HG02970 (cell line): ENCODE results near the gene CIB2.
A peak's percentile ranks its signal among the peaks of the same experiment; 100 is the strongest.
"Not testable (repeated sequence)": the region's sequence is repeated elsewhere in the genome, so short reads cannot be mapped to it uniquely, and the experiment has no call there.

Experiments
- ATAC-seq: cut with Tn5 transposase; IDR thresholded peaks from one replicate; pipeline ENCODE4 v1.9.1; 2021; ENCODE audit warnings: mild to moderate bottlenecking, moderate library complexity, moderate number of reproducible peaks; ENCODE audit not compliant: unreplicated experiment, low FRiP score

Gene CIB2

DNA sequence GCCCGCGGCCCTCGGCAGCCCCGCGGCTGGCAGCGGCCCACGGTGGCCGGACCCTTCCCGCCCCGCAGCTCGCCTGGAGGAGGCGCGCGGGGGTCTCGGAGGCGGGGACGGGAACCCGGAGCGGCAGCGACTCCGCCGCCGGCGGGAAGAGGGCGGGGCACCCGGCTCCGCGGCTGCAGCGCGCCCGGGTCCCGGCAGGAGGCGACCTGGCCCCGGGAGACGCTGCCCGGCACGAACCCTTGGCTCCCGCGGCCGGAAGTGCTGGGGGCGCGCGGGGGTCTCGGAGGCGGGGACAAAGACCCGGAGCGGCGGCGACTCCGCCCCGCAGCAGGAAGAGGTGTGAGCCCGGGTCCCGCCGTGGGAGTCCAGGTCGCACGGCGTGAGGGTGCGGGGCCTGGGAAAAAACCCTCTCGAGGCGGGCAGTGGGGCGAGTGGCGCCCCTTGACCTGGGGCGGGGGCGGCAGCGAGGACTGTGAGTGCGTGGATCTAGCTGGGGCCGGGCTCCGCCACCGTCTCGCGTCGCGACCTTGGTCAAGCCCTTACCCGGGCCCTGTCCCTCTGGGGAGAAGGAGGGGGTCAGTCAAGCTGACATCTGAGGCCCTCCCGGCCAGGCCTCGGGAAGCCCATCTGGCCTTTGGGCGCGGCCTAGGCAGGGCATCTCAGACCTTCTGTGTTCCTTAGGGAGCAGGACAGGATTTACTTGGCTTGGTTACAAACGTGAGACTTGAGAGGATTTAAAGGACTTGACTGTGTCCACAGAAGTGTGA, at the start of gene CIB2:
CIB2 (minus strand) TSS at position 151 of the 767 bp plus-strand sequence. CDS start 230 bp downstream, outside the sequence.
- ATAC-seq = peak; percentile 77

DNA sequence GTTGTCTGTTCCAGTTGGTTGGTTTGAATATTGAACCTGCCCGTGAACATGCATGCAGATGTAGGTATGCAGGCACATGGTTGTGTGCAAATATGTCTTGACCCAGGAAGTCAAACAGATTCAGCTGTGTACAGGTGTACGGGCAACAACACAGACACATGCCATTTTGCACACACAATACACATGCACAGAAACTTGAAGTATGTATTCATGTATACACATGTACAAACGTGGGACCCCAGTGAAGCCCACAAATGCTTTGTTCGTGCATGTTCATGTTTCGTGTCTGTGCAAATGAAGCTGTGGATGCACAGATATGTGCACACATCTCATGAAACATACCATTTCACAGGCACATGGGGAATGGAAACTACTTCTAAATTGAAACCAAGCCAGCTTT, 48.7 kb upstream of the CIB2 start:
- ATAC-seq = no peak

DNA sequence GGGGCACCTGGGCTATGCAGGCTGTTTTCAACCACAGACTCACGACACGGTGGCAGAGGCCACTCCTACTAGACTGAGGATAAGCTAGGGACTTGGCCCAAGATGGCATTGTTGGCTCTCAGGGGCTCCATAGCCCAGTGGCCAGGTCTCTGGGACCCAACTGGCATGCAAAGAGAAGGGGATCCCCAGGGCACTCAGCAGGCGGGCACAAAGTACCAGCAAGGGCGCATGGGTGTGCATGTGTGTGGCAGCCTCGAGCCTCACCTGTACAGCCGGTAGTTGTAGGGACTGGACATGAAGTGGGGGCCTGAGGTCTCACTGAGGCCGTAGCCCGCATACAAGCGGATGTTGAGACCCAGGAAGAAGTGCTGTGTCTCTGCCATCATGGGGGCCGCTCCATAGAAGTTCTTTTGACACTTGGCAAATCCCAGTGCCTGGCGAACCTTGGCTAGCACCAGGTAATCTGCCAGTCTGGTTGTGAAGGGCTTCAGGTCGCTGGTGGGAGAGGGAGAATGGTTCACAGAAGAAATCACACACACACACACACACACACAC, 48.1 kb upstream of the CIB2 start:
- no peak for ATAC-seq

DNA sequence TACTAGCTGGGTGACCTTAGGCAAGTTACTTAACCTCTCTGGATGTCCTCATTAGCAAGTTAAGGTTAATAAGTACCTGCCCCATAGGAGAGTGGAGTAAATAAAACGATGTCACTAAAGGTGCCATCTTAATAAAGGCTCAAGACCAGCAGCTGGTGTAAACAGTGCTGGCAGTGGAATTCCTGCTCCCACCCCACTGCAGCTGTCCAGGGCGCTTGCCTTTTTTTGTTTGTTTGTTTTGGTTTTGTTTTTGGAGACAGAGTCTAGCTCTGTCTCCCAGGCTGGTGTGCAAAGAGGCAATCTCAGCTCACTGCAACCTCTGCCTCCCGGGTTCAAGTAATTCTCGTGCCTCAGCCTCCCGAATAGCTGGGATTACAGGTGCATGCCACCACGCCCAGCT, 46.8 kb upstream of the CIB2 start:
- no peak for ATAC-seq

DNA sequence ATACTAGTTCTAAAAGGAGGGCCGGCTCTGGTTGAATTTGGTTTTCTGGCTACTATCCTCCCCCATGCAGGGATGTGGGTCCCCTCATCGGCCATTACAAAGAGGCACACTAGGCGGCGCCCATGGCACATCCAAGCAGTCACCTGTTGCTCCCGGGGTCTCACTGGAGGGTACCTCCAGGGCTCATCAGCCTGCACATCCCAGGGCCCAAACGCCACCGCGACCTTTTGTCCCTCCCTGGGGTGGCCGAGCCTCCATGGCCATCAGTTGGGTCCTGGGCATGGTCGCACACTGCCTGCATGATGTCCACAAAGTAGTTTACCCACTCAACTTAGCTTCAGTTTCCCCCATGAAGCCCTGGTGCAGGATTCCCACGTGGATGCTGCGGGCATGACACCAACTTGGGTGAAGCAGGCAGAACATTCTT, 46.2 kb upstream of the CIB2 start:
- no peak for ATAC-seq

DNA sequence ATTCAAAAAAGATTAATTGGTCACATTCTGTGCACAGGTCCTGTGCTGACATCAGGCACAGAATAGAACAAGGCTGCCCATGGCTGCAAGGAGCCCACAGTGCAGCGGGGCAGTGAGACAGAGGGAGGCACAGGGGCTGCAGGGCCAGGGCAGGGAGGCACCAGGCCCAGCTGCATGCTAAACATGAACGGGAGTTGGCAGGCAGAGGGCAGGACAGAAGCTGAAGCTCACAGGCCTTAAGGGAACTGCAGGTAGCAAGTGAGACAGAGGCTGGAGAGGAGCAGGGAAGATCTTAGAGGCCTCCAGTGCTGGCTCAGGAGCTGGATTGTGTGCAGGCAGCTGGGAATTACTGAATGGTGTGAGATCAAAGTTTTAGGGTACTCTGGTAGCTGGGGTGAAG, 44.1 kb upstream of the CIB2 start:
- no peak for ATAC-seq

DNA sequence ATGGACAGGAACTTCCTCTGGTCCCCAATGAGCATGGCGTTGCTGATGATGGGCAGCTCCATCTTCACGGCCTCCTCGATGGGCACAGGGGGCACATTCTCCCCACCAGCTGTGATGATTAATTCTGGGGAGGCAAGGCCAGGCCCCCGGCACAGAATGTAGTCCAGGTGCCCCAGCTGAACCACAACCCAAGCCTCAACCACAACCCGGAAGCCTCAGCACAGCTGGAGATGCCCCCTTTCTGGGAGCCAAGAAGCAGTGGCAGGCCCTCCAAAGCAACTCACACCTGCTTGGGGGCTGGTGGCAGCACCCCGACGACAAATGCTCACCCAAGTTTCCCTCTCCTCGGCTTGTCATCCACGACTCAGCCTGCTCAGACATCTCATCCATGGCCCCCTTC, 43.2 kb upstream of the CIB2 start:
- no peak for ATAC-seq

DNA sequence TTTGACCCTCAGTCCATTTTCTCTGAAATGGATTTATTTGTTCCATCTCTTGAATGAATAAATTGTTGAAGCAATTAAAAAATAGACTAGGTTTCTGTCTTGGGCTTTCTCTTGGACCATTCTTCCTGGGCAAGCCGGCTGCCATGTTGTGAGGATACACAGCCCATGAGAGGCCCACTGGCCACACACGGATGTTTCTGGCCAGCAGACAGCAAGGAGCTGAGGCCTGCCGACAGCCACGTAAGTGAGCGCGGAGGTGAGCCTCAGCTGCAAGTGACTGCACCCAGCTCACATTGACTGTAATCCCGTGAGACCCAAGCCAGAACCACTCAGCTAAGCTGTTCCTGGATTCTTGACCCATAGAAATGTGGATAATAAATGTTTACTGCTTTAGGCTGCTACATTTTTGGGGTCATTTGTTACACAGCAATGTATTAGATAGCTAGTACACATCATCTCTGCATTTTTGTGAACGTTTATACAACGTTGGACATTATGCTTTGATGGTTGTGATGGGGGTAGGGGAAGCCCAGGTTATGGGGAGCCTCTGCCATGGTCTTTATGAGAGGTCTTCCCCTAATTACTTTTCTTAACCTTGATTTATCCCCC, 40.7 kb upstream of the CIB2 start:
- no peak for ATAC-seq

DNA sequence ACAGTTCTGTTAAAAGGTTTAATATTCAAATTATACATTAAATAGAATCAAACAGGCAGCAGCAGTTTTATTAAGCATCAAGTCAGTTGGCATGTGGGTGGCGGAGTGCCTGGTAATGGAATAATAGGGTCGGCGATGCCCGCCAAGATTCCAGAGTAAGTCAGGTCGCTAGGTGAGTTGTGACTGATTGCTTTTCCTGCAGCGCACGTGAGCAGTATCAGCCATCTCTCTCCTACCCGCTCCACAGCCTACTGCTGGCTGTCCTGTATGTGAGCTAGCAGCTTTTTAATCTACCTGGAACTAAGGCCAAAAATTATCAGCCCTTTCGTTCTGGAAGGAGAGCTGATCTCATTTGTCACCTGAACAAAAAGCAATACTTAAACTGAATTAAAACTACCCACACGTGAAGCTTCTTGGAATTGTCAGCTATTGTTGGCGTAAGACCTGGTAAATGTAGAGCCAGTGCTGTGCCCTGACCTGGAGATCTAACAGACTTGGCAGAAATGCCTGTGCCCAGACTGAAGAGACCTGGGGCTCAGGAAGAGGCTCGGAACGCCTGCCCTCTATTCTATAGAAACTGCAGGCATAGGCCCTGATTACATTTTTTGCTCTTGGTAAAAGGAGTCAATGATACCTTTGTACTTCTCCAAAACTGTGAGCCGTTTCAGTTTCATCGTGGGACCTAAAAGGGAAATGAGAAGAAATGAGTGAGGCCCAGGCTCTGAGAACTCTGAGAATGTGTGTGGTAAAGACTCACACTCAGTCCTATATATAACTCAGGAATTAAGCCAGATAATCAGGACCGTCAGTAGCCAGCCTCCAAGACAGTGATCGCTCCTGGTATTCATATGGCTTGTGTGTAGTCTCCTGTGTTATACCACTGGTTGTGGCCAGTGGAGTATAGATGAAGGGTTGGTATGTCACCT, 39.9 kb upstream of the CIB2 start:
- no peak for ATAC-seq

DNA sequence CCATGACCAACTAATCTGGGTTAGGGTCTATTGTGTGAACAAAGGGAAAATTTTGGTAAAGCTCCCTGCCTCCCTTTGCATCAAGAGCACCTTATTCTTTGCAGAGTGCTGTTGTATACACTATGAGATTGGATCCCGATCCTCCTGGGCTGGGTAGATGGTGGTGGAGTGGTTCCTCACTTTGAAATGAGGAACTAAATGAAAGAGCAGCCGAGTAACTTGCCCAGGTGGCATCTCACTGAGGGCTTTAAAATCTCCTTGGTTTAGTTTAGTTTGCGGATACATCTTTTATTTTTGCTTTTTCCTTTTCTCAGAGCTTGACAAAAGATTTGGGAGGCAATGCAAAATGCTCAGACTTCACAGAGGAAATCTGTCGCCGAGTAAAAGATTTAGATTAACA, 37.4 kb upstream of the CIB2 start:
- ATAC-seq = no peak

DNA sequence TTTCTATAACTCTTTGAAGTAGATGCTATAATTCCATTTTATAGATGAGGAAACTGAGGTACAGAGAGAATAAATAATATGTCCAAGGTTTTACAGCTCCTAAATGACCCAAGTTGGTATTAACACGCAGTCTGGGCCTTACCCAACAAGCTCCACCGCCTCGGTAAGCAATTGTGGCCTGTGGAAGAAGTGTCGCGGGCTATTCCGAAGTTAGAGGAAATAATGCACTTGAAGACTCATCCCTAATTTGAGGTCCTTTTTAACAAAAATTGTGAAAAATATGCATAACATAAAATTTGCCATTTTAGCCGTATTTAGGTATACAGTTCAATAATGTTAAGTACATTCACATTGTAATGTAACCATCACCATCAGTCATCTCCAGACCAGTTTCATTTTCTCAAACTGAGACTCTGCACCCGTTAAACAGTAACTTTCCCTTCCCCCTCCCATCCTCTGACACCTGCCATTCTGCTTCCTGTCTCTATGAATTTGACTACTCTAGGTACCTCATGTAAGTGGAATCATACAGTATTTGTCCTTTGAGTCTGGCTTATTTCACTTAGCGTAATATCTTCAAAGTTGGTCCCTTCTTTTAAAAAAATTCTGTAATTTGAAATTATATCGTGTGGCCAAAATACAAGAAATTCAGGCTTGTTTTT, 36.1 kb upstream of the CIB2 start:
- peak; percentile 57 for ATAC-seq

DNA sequence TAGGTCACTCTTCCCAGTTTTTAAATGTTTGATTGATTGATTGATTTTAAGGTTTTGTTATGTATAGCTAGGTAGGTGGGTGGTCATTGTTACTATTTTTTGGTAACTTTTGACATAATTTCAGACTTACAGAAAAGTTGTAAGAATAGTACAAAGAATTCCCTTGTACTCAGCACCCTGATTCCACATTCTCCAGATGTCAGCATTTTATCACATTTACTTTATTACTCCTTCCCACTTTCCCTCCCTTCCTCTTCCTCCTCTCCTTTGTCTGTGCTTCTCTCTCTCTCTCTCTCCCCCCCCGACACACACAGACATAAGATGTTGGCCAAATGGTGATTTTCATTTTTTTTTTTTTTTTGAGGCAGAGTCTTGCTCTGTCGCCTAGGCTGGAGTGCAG, 32.8 kb upstream of the CIB2 start:
- no peak for ATAC-seq

DNA sequence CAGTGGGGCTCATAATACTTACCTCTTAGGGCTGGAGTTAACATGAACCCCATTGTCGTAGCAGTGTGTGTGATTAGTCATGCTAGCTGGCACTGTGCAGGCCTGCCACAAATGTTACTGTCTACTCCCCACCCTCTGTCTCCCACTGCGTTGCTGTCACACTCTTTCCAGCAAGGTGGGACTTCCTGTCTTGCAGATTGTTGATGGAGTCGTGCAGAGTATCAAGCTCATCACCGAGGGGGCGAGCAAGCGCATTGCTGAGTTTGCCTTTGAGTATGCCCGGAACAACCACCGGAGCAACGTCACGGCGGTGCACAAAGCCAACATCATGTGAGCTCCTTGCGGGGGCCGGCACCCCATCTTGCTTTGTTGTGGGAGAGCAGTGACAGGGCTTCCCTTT, 30.8 kb upstream of the CIB2 start:
- no peak for ATAC-seq

DNA sequence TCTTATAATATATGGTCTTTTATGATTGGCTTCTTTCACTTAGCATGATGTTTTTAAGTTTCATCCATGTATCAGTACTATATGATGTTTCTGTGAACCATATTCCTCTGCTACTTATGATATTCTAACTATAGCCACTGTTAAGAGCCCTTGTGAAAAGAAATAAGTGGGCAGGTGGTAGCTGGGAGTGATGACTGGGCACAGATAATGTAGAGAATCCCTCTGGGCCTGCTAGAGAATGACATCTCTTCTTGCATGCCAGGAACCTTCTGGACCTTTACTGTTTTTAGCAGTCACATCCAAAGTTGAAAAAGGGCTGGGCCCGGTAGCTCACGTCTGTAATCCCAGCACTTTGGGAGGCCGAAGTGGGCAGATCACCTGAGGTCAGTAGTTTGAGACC, 28.1 kb upstream of the CIB2 start:
- no peak for ATAC-seq

DNA sequence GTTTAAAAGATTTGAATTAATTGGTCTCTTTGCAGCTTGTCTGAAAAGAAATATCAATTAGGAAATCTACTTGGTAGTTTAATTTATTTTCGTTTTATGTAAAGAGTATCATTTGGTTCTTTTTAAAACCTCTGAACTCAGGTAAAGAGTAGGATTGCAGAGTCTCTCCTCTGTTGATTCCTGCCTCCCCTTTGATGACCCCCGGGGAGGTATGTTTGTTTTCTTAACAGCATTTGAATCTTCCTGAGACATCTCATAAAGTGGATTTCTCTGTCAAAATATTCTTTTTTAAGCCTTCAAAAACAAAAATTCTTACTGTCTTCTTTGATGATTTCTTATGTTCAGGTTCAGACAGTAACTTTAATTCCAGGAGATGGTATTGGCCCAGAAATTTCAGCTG, 26.0 kb upstream of the CIB2 start:
- no peak for ATAC-seq

DNA sequence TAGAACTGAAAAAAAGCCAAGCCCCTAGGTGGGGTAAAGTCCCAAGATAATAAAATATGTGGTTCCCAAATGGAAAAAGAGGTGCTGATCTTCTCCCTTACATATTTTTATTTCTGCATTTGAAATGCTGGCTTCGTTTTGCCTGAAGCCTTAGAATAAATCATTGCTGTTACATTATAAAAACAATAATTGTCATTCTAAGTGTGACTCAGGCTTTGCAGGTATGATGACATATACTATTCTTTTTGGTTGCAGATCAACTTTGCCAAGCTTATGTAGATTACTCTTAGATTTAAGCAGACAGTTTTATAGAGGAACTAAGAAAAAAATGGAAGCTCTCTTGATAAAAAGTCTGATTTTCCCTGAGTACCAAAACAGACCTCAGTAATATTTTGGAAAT, 25.4 kb upstream of the CIB2 start:
- no peak for ATAC-seq

DNA sequence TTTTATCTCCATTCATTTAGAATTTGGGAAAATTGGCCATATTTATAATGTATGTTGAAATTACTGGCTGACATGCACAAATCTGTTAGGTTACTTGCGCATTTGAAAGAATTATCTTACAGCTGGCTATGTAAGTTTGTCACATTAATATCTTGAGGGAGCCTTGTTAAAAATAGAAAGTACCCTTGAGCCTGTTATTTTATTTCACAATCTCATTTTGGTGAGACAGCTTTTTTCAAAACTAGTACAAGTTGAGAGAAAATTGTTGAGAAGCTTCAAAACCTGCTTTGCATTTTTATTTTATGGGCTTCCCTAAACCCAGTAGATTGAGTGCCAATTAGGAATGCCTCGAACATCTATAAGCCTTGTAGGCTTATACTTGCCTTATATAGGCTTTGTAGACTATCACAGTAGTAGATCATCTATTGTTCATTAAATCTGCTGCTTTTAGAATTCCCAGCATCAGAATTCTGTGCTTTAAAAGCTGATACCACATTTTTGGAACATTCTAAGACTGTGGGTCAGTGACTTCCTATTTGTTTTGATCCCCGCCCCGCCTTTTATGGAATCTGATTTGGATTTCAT, 24.2 kb upstream of the CIB2 start:
- ATAC-seq = no peak

DNA sequence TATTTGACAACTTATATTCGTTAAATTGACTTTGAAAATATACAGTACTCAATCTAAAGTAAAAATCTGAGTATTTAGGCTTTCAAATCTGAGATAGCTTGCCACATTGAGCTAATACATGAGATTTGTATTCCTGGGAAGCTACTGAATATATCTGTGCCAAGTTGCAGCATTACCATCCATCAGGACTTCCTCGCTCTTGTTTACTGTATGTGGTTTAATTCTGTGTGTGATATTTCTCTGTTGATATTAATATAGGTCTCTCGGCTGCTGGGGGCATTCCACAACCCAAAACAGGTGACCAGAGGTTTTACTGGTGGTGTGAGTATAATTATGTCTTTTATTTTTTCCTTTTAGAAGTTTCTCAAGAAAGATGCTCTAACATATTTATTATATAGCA, 23.7 kb upstream of the CIB2 start:
- ATAC-seq = no peak

DNA sequence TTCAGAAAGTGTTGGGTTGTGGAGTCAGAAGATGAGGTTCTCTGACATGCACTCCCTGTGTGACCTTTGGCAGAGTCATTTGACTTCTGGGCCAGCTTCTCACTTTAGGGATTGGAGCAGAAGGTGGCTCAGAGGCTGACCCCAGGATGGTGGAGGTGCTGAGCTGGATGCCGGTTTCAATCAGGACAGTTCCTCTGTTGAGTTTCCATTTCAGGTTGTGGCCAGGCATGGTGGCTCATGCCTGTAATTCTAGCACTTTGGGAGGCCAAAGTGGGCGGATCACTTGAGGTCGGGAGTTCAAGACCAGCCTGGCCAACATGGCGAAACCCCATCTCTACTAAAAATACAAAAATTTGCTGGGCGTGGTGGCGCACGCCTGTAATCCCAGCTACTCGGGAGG, 19.8 kb upstream of the CIB2 start:
- ATAC-seq = not testable (repeated sequence)
